Caco-2 (cell line): ENCODE data around the gene EIF2S2. TPM values are rescaled to one million over a fixed set of nuclear protein-coding genes. Genes with fewer than 3 reads are reported as not detected.

Experiments
- BruUV-seq: library from RNA; stranded (reverse); fragments of 400-500 nt; replicated peaks from 2 replicates; lab custom pipeline; 2021; lab: Mats Ljungman, UMichigan
- CTCF ChIA-PET: fragments of 300-600 bp; sonication (Branson Sonifier 250); formaldehyde crosslinking; loops from one replicate; lab custom pipeline; 2022; ENCODE audit warnings: antibody characterized with exemption; lab: Charles Lee
- POLR2A ChIA-PET: fragments of 300-600 bp; sonication (Branson Sonifier 250); formaldehyde crosslinking; loops from one replicate; lab custom pipeline; 2022; ENCODE audit warnings: antibody characterized with exemption; lab: Charles Lee
- DNase-seq, 2 experiments: peaks; one replicate each; pipeline versions ENCODE4 v3.0.0 to v3.0.0-alpha.2; 2020 to 2022
- H3K27me3 ChIP-seq: replicated peaks from 2 replicates; pipeline ENCODE4 v1.6.0; 2011; ENCODE audit warnings: low read length; ENCODE audit not compliant: control insufficient read depth, insufficient read depth
- H3K36me3 ChIP-seq: 2 replicates; pipeline ENCODE4 v1.5.1; 2011; ENCODE audit warnings: low read length; ENCODE audit not compliant: control insufficient read depth, insufficient read depth
- H3K4me1 ChIP-seq: fragments of 250-450 bp; sonication (Bioruptor Pico); 2 replicates; pipeline ENCODE4 v1.5.1; 2020; ENCODE audit warnings: mild to moderate bottlenecking
- H3K4me3 ChIP-seq: 2 replicates; pipeline ENCODE4 v1.5.1; 2011; ENCODE audit warnings: low read depth, mild to moderate bottlenecking, control low read depth, low read length
- H3K9me3 ChIP-seq: fragments of 250-450 bp; sonication (Bioruptor Pico); 2 replicates; pipeline ENCODE4 v1.5.1; 2020; ENCODE audit warnings: mild to moderate bottlenecking, moderate library complexity
- H3K27ac Mint-ChIP-seq: one replicate; pipeline ENCODE4 v1.8.0; 2022; ENCODE audit warnings: mixed read lengths; ENCODE audit not compliant: unreplicated experiment
- H3K27me3 Mint-ChIP-seq: one replicate; pipeline ENCODE4 v1.8.0; 2022; ENCODE audit warnings: mixed read lengths; ENCODE audit not compliant: insufficient read depth, unreplicated experiment
- H3K36me3 Mint-ChIP-seq: one replicate; pipeline ENCODE4 v1.8.0; 2022; ENCODE audit warnings: mild to moderate bottlenecking, mixed read lengths; ENCODE audit not compliant: insufficient read depth, unreplicated experiment
- H3K4me1 Mint-ChIP-seq: one replicate; pipeline ENCODE4 v1.8.0; 2022; ENCODE audit warnings: low read depth, mixed read lengths; ENCODE audit not compliant: unreplicated experiment
- H3K4me3 Mint-ChIP-seq: one replicate; pipeline ENCODE4 v1.8.0; 2022; ENCODE audit warnings: mild to moderate bottlenecking, moderate library complexity, mixed read lengths; ENCODE audit not compliant: unreplicated experiment
- H3K9me3 Mint-ChIP-seq: one replicate; pipeline ENCODE4 v1.8.0; 2022; ENCODE audit warnings: mixed read lengths; ENCODE audit not compliant: unreplicated experiment
- intact Hi-C: fragments of 100-400 bp; cut with micrococcal nuclease; formaldehyde crosslinking; loops from one replicate; pipeline ENCODE4 v1.10.0; 2022; ENCODE audit not compliant: unreplicated experiment
- total RNA-seq: library from RNA; stranded (reverse); gene quantifications from 2 replicates; pipeline ENCODE4 v1.2.3, GENCODE V29; 2022
- TF ChIP-seq, protein P1 (sequence below), 2 experiments: fragments of 200-600 bp in 1 of 2; IDR thresholded peaks; 1 replicate in 1 of 2; 2 replicates in 1 of 2; pipeline versions ENCODE4 v1.5.1 to v1.8.0; 2011 to 2022; ENCODE audit warnings: antibody characterized with exemption in 1 of 2, control low read depth in 1 of 2, inconsistent platforms in 1 of 2, low read depth in 1 of 2, low read length in 1 of 2, mild to moderate bottlenecking in 1 of 2, moderate library complexity in 1 of 2; ENCODE audit not compliant: insufficient read depth in 1 of 2, severe bottlenecking in 1 of 2, unreplicated experiment in 1 of 2

EIF2S2 gene
- total RNA-seq, 1 experiment from 2014 or later = 299 TPM

- no TSS peak for BruUV-seq
- Histone ChIP-seq H3K4me1 (no peaks in the 10 kb centered on the region), H3K36me3 (peaks cover 19% of the 10 kb centered on the region), H3K27me3 (no peaks in the 10 kb centered on the region), H3K4me3 (no peak overlapping the region), H3K9me3 (no peaks in the 10 kb centered on the region)
- no peaks in the 10 kb centered on the region for H3K9me3 Mint-ChIP-seq
- ChIA-PET CTCF (interaction anchor here (0.6 to 2.3 kb wide), 4 partner anchors 61 to 220 kb away, joined by 3 to 12 read pairs (median 5); no protein-coding TSS in a partner anchor), POLR2A (interaction anchor here (0.7 to 0.9 kb wide), 2 partner anchors 12 to 29 kb away, joined by 3 to 4 read pairs; partner anchors contain the start of gene EIF2S2)
- TF ChIP-seq, protein P1, sequence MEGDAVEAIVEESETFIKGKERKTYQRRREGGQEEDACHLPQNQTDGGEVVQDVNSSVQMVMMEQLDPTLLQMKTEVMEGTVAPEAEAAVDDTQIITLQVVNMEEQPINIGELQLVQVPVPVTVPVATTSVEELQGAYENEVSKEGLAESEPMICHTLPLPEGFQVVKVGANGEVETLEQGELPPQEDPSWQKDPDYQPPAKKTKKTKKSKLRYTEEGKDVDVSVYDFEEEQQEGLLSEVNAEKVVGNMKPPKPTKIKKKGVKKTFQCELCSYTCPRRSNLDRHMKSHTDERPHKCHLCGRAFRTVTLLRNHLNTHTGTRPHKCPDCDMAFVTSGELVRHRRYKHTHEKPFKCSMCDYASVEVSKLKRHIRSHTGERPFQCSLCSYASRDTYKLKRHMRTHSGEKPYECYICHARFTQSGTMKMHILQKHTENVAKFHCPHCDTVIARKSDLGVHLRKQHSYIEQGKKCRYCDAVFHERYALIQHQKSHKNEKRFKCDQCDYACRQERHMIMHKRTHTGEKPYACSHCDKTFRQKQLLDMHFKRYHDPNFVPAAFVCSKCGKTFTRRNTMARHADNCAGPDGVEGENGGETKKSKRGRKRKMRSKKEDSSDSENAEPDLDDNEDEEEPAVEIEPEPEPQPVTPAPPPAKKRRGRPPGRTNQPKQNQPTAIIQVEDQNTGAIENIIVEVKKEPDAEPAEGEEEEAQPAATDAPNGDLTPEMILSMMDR (IDR thresholded peaks at IDR 0.05; ENCODE audit: insufficient read depth in 1 of 2, low read depth in 1 of 2, low read length in 1 of 2, severe bottlenecking in 1 of 2, unreplicated experiment in 1 of 2) = peak in 1 of 2 experiments; percentile 1
- H3K27ac Mint-ChIP-seq = no peak overlapping the region
- H3K4me1 Mint-ChIP-seq = no peaks in the 10 kb centered on the region
- DNase-seq = peak in 1 of 2 experiments; percentile 46
- peaks cover 80% of the 10 kb centered on the region for H3K36me3 Mint-ChIP-seq
- intact Hi-C loops = no loop called here
- no peak overlapping the region for H3K4me3 Mint-ChIP-seq
- H3K27me3 Mint-ChIP-seq = no peaks in the 10 kb centered on the region
These were observed 28.9 kb downstream of the EIF2S2 start for GRCh38 chr20:34083137-34083536.

DNA sequence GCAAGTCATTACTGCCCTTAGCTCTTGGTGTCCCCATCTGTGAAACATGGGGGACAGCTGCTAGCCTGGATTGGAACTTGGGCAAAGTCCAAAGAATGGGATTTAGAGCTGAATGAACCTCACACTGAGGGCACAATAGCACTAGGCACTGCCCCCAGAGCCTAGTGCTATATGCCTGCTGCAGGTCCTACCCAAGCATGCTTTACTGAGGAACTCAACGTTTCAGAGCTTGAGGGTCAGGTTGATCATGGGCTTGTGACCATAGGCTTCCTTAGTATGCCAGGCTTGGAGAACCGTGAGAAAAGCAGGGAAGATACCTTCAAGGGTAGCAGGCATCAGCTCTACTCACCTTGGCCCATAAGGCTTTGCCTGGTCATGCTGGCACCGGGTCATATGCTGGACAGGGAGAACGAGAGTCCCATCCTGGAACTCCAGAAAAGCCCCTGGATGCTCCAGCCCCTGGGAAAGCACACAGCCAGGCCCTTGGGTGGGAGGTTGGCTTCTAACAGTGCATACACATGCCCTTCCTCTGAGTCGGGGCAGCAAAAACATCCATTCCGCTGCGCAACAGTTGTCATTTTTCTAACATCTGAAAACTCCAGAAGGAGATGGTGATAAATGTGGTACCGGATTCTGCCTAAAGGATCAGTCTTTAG, 29.7 kb downstream of the EIF2S2 start:
- no peaks in the 10 kb centered on the region for H3K27me3 ChIP-seq
- POLR2A ChIA-PET = interaction anchor here (2.0 kb wide), 1 partner anchor 30 kb away, joined by 8 read pairs; the partner anchor contains the start of gene EIF2S2
- Mint-ChIP-seq H3K27me3 (no peaks in the 10 kb centered on the region), H3K36me3 (peaks cover 76% of the 10 kb centered on the region), H3K9me3 (no peaks in the 10 kb centered on the region), H3K4me1 (no peaks in the 10 kb centered on the region), H3K27ac (no peak overlapping the region), H3K4me3 (no peak overlapping the region)
- intact Hi-C loops = no loop called here
- H3K9me3 ChIP-seq = no peaks in the 10 kb centered on the region
- BruUV-seq = no TSS peak
- CTCF ChIA-PET = interaction anchor here (1.2 to 2.3 kb wide), 3 partner anchors 12 to 219 kb away, joined by 4 to 12 read pairs (median 4); no protein-coding TSS in a partner anchor
- peaks cover 19% of the 10 kb centered on the region for H3K36me3 ChIP-seq
- H3K4me3 ChIP-seq = no peak overlapping the region
- peak in 1 of 2 experiments; percentile 34 for DNase-seq
- no peaks in the 10 kb centered on the region for H3K4me1 ChIP-seq
- TF ChIP-seq, protein P1 (IDR thresholded peaks at IDR 0.05; ENCODE audit: insufficient read depth in 1 of 2, low read depth in 1 of 2, low read length in 1 of 2, severe bottlenecking in 1 of 2, unreplicated experiment in 1 of 2) = no peak

- peaks cover 72% of the 10 kb centered on the region for H3K36me3 Mint-ChIP-seq
- TF ChIP-seq, protein P1 (IDR thresholded peaks at IDR 0.05; ENCODE audit: insufficient read depth in 1 of 2, low read depth in 1 of 2, low read length in 1 of 2, severe bottlenecking in 1 of 2, unreplicated experiment in 1 of 2) = no peak
- DNase-seq = peak in 1 of 2 experiments; percentile 37
- ChIA-PET POLR2A (no interaction called here), CTCF (no interaction called here)
- no peaks in the 10 kb centered on the region for H3K27me3 Mint-ChIP-seq
- no peaks in the 10 kb centered on the region for H3K4me1 Mint-ChIP-seq
- Histone ChIP-seq H3K9me3 (no peaks in the 10 kb centered on the region), H3K4me1 (no peaks in the 10 kb centered on the region), H3K4me3 (no peak overlapping the region), H3K27me3 (no peaks in the 10 kb centered on the region), H3K36me3 (peaks cover 30% of the 10 kb centered on the region)
- BruUV-seq = no TSS peak
- no peak overlapping the region for H3K4me3 Mint-ChIP-seq
- no peak overlapping the region for H3K27ac Mint-ChIP-seq
- H3K9me3 Mint-ChIP-seq = no peaks in the 10 kb centered on the region
- intact Hi-C loops = no loop called here
These were observed 32.2 kb downstream of the EIF2S2 start for GRCh38 chr20:34079818-34080217.
